ENCODE data around the gene RABL6.
"Not testable (repeated sequence)": the region's sequence is repeated elsewhere in the genome, so short reads cannot be mapped to it uniquely, and the experiment has no call there.

The RABL6 gene

GRCh38 chr9:136794281-136794999 is 13.3 kb upstream of the RABL6 start:
- FAIRE-seq (no peak), DNase-seq (ENCODE audit: insufficient read length, low spot score) (no peak)

- DNase-seq (ENCODE audit: insufficient read length, low spot score) (no peak), FAIRE-seq (no peak)
Measured at GRCh38 chr9:136795000-136795348, 12.8 kb upstream of the RABL6 start.

DNA sequence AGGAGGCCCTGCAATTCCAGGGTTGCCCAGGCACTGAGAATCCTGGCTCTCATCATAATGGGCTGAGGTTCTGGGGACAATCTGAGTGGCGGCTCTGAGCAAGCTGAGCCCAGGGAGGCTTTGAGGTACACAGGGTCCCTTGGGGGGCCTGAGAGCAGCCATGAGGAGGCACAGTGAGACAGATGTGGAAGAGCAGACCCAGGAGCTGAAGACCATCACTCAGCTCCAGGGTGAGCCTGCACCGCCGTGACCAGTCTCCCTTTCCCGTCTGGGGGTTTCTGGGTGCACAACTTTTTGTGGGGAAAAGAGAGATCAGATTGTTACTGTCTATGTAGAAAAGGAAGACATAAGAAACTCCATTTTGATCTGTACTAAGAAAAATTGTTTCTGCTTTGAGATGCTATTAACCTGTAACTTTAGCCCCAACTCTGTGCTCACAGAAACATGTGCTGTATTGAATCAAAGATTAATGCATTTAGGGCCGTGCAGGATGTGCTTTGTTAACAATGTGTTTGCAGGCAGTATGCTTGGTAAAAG is 11.4 kb upstream of the RABL6 start, which contains the start of gene CCDC183:
Gene CCDC183, plus strand, starts transcription at position 101 of the 537 bp plus-strand sequence. Its CDS starts 60 bp downstream, at position 161.
- no peak for FAIRE-seq

GRCh38 chr9:136796775-136797347 is 10.9 kb upstream of the RABL6 start:
- not testable (repeated sequence) for DNase-seq (ENCODE audit: insufficient read length, low spot score); FAIRE-seq

More for the DNA sequence above, 11.4 kb upstream of the RABL6 start, which contains the start of gene CCDC183:
- no peak for DNase-seq (ENCODE audit: insufficient read length, low spot score)

- DNase-seq (ENCODE audit: insufficient read length, low spot score) (no peak), FAIRE-seq (no peak)
Measured at GRCh38 chr9:136798708-136799078, 9.1 kb upstream of the RABL6 start.

- no peak for DNase-seq (ENCODE audit: insufficient read length, low spot score)
- no peak for FAIRE-seq
Measured at GRCh38 chr9:136799079-136799853, 8.5 kb upstream of the RABL6 start.

DNA sequence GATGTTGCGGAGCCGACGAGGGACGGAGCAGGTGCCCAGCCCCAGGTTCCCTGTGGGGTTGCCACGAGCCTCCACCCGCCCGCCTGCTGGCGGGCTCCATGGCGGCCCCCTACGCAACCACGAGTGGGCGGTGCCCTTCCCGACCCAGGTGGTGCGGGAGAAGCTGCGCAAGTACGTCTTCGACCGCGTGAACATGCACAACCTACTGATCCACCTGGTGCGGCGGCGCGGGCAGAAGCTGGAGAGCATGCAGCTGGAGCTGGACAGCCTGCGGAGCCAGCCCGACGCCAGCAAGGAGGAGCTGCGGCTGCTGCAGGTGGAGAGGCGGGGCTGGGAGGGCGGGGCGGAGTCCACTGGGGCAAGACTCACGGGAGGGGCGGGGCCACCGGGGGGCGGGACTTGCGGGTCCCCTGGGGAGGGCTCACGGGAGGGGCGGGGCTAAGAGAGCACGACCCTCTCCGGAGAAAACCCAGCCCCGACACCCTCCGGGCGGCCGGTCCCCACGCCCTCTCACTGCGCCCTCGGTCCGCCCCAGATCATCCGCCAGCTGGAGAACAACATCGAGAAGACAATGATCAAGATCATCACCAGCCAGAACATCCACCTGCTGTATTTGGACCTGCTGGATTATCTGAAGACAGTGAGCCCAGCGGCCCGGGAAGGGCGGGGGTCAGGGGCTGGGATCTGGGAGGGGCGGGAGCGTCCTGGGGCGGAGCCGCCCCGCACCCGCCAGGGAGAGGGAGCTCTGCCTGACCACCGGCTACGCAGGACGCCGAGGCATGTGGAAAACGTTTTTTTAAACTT is 7.7 kb upstream of the RABL6 start:
- peak; percentile 75 for DNase-seq (ENCODE audit: insufficient read length, low spot score)
- no peak for FAIRE-seq

DNA sequence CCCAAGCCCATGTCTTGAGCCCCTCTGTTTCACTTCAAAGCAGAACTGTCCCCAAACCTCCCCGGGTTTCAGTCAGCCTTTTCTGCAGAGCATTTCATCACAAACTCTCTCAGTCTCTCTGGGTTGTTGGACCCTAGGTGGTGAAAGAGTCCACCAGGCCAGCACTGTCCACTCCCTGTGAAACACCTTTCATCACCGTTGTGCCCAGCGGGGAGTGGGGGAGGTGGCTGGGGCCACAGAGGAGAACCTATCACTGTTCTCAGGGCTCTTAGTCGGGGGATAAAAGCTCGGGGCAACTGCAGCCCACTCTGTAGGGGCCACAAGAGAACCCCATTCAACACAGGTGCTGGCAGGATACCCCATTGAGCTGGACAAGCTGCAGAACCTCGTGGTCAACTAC is 5.4 kb upstream of the RABL6 start:
- DNase-seq (ENCODE audit: insufficient read length, low spot score) = no peak
- FAIRE-seq = no peak

- not testable (repeated sequence) for DNase-seq (ENCODE audit: insufficient read length, low spot score)
Measured at GRCh38 chr9:136803009-136803550, 4.7 kb upstream of the RABL6 start.

DNA sequence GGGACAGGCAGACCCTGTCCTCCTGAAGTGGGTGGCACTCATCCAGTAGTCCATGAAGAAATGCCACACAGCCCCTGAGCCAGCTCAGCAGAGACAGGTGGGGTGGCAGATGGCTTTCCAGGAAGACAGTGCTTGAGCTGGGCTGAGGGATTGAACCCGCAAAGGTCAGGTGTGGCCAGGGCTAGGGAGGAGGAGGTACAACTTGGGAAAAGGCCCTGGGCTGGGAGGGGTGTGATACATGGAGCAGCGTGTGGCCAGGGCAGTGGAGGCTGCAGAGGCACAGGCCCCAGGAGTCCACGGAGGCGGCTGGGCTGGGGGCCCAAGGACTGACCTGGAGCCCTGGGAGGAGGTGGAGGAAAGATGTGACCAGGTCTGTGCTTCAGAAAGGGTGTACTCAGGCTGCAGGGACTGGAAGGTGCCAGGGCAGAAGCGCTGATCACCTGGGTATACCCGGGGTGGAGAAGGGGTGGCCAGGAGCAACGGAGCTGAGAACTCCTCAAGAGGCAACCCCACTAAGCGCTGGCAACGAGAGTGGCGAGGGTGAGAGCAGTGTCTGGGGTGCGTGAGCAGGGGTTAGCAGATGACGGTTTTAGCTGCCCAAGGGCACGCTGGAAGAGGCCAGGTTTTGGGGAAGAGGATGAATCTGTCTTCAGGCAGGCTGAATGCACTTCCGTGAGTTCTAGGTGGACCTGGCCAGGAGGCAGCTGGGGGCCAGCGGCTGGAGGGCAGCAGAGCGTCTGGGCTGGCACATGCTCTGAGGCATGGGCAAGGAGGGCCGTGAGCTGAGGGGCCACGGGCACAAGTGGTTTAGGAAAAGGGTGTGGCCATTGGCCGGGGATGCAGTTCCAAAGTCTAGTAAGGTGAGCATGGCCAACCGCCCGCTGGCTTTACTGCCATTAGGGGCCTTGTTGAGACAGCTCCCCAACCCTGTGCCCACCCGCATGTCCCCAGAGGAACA is 3.9 kb upstream of the RABL6 start:
- FAIRE-seq (no peak), DNase-seq (ENCODE audit: insufficient read length, low spot score) (no peak)

More at GRCh38 chr9:136803009-136803550, 4.7 kb upstream of the RABL6 start:
- not testable (repeated sequence) for FAIRE-seq

- FAIRE-seq (no peak), DNase-seq (ENCODE audit: insufficient read length, low spot score) (no peak)
Measured at GRCh38 chr9:136804509-136805206, 3.1 kb upstream of the RABL6 start.

DNA sequence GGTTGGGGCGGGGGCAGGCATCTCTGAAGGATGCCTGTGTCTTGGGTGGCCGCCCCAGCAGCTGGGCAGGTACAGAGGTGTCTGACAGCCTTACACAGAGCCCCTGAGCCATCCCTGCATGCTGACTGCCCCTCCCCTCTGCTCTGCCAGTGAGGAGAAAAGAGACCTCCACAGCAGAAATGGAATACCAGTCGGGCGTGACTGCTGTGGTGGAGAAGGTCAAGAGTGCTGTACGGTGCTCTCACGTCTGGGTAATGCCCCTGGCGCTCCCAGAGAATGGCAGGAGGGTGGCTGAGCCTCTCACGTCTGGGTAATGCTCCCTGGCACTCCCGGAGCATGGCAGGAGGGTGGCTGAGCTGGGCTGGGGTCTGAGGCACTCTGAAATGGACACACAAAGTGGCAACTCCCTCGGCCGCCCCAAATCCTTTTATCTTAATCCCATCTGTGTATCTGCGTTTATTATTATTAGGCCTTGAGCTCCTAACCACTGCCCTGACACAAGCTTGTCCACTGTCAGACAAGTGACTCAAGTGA is 2.5 kb upstream of the RABL6 start:
- DNase-seq (ENCODE audit: insufficient read length, low spot score) (no peak), FAIRE-seq (no peak)

DNA sequence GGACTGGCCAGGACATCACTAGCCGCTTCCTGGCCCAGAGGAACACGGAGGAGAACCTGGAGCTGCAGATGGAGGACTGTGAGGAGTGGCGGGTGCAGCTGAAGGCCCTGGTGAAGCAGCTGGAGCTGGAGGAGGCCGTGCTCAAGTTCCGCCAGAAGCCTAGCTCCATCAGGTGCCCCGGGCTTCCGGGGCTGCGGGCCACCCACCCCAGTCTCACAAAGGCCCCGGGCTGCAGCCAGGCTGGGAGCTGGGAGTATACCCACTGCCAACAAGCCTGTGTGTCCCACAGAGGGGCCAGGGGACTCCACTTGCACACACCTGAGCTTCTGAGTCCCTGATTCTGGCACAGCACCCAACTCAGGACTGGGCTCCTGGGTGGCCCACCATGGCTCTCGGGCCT is 1.7 kb upstream of the RABL6 start:
- FAIRE-seq (no peak), DNase-seq (ENCODE audit: insufficient read length, low spot score) (no peak)

DNA sequence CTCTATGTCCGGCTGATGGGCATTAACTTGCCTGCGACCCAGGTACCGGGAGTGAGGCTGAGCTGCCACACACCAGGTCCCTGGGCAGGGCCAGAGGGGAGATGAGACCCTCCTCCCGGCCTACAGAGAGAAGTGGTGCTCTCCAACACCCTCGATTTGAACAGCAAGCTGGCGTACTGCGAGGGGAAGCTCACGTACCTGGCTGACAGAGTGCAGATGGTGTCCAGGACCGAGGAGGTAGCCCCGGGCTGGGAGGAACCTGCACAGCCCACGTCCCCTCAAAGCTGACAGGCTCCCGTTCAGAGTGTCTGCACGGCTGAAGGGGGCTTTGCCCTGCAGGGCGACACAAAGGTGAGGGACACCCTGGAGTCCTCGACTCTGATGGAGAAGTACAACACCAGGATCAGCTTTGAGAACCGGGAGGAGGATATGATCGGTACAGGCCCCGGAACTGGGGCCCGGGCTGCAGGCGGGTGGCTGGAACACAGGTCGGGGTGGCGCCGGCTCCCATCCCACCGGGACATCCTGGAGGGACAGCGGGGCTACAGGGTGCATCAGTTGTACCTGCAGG is 1.0 kb upstream of the RABL6 start:
- DNase-seq (ENCODE audit: insufficient read length, low spot score) (no peak), FAIRE-seq (no peak)

- FAIRE-seq (no peak), DNase-seq (ENCODE audit: insufficient read length, low spot score) (no peak)
Measured at GRCh38 chr9:136808075-136808805, 492 bp downstream of the RABL6 start.

GRCh38 chr9:136808806-136809158 is 1.0 kb downstream of the RABL6 start:
- DNase-seq (ENCODE audit: insufficient read length, low spot score) = no peak
- no peak for FAIRE-seq

DNA sequence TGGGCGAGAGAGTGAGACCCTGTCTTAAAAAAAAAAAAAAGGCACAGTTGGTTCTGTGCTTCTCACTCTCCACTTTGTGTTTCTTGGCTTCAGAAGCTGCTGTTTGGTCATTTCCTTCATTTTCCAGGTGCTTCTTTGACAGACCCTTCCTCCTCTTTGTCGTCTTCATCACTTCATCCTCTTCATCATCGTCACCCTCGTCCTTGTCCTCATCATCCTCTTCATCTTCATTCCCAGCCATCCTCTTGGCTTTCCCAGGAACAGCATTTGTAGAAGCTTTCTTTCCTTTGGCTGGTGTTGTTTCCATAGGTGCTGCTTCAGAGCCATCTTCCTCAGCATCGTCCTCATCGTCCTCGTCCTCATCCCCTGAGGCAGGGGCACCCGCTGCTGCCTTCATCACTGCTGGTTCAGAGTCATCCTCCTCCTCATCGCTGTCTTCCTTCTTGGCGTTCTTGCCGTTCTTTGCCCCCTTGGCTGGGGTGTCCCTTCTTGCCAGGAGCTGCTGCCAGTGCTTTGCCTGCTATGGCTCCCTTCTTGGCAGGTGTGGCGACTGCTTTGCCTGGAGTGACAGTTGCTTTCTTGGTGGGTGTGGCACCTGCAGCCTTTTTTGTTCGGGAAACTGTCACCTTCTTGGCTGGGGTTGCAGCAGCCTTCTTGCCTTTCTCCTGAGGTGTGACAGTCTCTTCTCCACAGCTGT is 7.1 kb downstream of the RABL6 start:
- DNase-seq (ENCODE audit: insufficient read length, low spot score) (no peak), FAIRE-seq (no peak)
